AG10803 (cell line): ENCODE data around the gene PRKN.

ENCODE experiments used
- DNase-seq: peaks from one replicate; pipeline ENCODE4 v3.0.0; 2010; ENCODE audit warnings: low read depth
- H3K4me3 ChIP-seq: 2 replicates; pipeline ENCODE4 v1.5.1; 2011; ENCODE audit warnings: mild to moderate bottlenecking, low read length, control low read depth
- CTCF ChIP-seq: conservative IDR thresholded peaks from 2 replicates; pipeline ENCODE4 v1.5.1; 2011; ENCODE audit warnings: mild to moderate bottlenecking, low read length, control low read depth, inconsistent platforms

The PRKN gene

GRCh38 chr6:161649068-161649467 is 1078.5 kb downstream of the PRKN start:
- H3K4me3 ChIP-seq = no peak overlapping the region
- TF ChIP-seq CTCF = no peak
- DNase-seq = no peak

- TF ChIP-seq CTCF = no peak
- no peak for DNase-seq
Observed at GRCh38 chr6:161647234-161647633, 1080.3 kb downstream of the PRKN start.

GRCh38 chr6:161644521-161644920 is 1083.0 kb downstream of the PRKN start:
- no peak for TF ChIP-seq CTCF
- H3K4me3 ChIP-seq = no peak overlapping the region
- DNase-seq = no peak

More at GRCh38 chr6:161647234-161647633, 1080.3 kb downstream of the PRKN start:
- H3K4me3 ChIP-seq = no peak overlapping the region

GRCh38 chr6:161641175-161641574 is 1086.4 kb downstream of the PRKN start:
- no peak for TF ChIP-seq CTCF
- no peak overlapping the region for H3K4me3 ChIP-seq
- DNase-seq = no peak

- no peak overlapping the region for H3K4me3 ChIP-seq
- no peak for TF ChIP-seq CTCF
- DNase-seq = no peak
Observed at GRCh38 chr6:161639772-161640171, 1087.8 kb downstream of the PRKN start.

GRCh38 chr6:161637658-161638057 is 1089.9 kb downstream of the PRKN start:
- H3K4me3 ChIP-seq = no peak overlapping the region
- no peak for TF ChIP-seq CTCF
- DNase-seq = no peak

GRCh38 chr6:161636882-161637430 is 1090.6 kb downstream of the PRKN start:
- H3K4me3 ChIP-seq = no peak overlapping the region
- DNase-seq = no peak
- TF ChIP-seq CTCF = no peak
